PC-9 (cell line): Measurements from ENCODE around the gene MYOM3.
A peak's percentile ranks its signal among the peaks of the same experiment; 100 is the strongest.

Source experiments
- EZH2 ChIP-seq: fragments of 200-600 bp; sonication (generic); IDR thresholded peaks from 2 replicates; pipeline ENCODE4 v1.8.0; 2017; ENCODE audit warnings: antibody characterized with exemption, low read depth
- TF ChIP-seq, protein P1 (sequence below): fragments of 200-600 bp; sonication (generic); conservative IDR thresholded peaks from 2 replicates; pipeline ENCODE4 v1.6.1; 2017; ENCODE audit warnings: mixed run types, antibody characterized with exemption, mild to moderate bottlenecking, moderate library complexity

DNA sequence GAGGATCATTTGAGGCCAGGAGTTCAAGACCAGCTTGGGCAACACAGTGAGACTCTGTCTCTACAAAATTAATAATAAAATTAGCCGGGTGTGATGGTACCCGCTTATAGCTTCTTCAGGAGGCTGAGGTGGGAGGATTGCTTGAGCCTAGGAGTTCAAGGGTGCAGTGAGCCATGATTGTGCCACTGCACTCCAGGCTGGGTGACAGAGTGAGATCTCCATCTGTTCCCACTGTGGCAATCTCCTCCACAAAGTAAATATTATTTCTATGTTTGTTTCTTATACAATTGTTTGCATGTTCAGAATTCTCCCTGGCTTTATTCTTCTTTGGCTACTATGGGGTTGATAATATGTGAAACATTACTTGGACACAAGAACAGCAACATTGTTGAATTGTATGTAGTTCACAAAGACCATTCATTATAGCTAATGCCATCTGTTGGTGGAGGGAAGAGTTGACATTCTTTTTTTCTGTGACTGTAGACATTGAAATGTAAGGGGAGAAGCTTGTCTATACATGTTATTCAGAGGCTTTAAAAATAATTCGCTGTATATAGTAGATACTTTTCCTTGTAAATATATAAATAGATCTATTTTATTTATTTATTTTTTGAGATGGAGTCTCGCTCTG lies 84.0 kb downstream of the MYOM3 start:
- TF ChIP-seq, protein P1, sequence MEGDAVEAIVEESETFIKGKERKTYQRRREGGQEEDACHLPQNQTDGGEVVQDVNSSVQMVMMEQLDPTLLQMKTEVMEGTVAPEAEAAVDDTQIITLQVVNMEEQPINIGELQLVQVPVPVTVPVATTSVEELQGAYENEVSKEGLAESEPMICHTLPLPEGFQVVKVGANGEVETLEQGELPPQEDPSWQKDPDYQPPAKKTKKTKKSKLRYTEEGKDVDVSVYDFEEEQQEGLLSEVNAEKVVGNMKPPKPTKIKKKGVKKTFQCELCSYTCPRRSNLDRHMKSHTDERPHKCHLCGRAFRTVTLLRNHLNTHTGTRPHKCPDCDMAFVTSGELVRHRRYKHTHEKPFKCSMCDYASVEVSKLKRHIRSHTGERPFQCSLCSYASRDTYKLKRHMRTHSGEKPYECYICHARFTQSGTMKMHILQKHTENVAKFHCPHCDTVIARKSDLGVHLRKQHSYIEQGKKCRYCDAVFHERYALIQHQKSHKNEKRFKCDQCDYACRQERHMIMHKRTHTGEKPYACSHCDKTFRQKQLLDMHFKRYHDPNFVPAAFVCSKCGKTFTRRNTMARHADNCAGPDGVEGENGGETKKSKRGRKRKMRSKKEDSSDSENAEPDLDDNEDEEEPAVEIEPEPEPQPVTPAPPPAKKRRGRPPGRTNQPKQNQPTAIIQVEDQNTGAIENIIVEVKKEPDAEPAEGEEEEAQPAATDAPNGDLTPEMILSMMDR = peak; percentile 62
- no peak for TF ChIP-seq EZH2
